Effector CD8-positive, alpha-beta T cell (primary cell): ENCODE measurements around the gene LRP1B.
"Not testable (repeated sequence)": the region's sequence is repeated elsewhere in the genome, so short reads cannot be mapped to it uniquely, and the experiment has no call there.

Experiments used
- DNase-seq: peaks from one replicate; lab custom pipeline; 2025; lab: John Stamatoyannopoulos, UW

LRP1B gene

GRCh38 chr2:141888987-141889555 lies 241.7 kb downstream of the LRP1B start:
- no peak for DNase-seq

- no peak for DNase-seq
Measured at GRCh38 chr2:141887363-141887762, 243.5 kb downstream of the LRP1B start.

GRCh38 chr2:141878016-141878415 lies 252.8 kb downstream of the LRP1B start:
- DNase-seq, result no peak

- no peak for DNase-seq
Measured at GRCh38 chr2:141871913-141872634, 258.7 kb downstream of the LRP1B start.

GRCh38 chr2:141869572-141869971 lies 261.2 kb downstream of the LRP1B start:
- DNase-seq, result no peak

- no peak for DNase-seq
Measured at GRCh38 chr2:141863964-141864363, 266.9 kb downstream of the LRP1B start.

GRCh38 chr2:141856215-141856919 lies 274.4 kb downstream of the LRP1B start:
- no peak for DNase-seq

GRCh38 chr2:141848191-141848590 lies 282.6 kb downstream of the LRP1B start:
- DNase-seq, result no peak

GRCh38 chr2:141844231-141844630 lies 286.6 kb downstream of the LRP1B start:
- DNase-seq, result no peak

GRCh38 chr2:141835103-141835502 lies 295.7 kb downstream of the LRP1B start:
- no peak for DNase-seq

GRCh38 chr2:141828761-141829160 lies 302.1 kb downstream of the LRP1B start:
- DNase-seq, result no peak

- DNase-seq, result no peak
Measured at GRCh38 chr2:141824790-141825189, 306.0 kb downstream of the LRP1B start.

GRCh38 chr2:141820893-141821292 lies 309.9 kb downstream of the LRP1B start:
- no peak for DNase-seq

- DNase-seq, result not testable (repeated sequence)
Measured at GRCh38 chr2:141815320-141815719, 315.5 kb downstream of the LRP1B start.

- DNase-seq, result no peak
Measured at GRCh38 chr2:141814150-141814549, 316.7 kb downstream of the LRP1B start.

- DNase-seq, result no peak
Measured at GRCh38 chr2:141810148-141810547, 320.7 kb downstream of the LRP1B start.

GRCh38 chr2:141806090-141806489 lies 324.7 kb downstream of the LRP1B start:
- DNase-seq, result no peak

GRCh38 chr2:141805302-141805701 lies 325.5 kb downstream of the LRP1B start:
- no peak for DNase-seq

GRCh38 chr2:141796449-141796848 lies 334.4 kb downstream of the LRP1B start:
- DNase-seq, result no peak

GRCh38 chr2:141791521-141791920 lies 339.3 kb downstream of the LRP1B start:
- DNase-seq, result no peak

- no peak for DNase-seq
Measured at GRCh38 chr2:141782574-141782973, 348.2 kb downstream of the LRP1B start.

- DNase-seq, result no peak
Measured at GRCh38 chr2:141778315-141778835, 352.4 kb downstream of the LRP1B start.

GRCh38 chr2:141770530-141770929 lies 360.3 kb downstream of the LRP1B start:
- no peak for DNase-seq
